ENCODE measurements around the gene ENOSF1.

The ENOSF1 gene

GRCh38 chr18:673769-674168, 38.7 kb downstream of the ENOSF1 start:
- no peak for TF ChIP-seq CTCF (conservative IDR thresholded peaks at IDR 0.05; ENCODE audit: low read depth, low read length)
- DNase-seq (ENCODE audit: low read depth) = no peak
- no peak overlapping the region for H3K4me3 ChIP-seq (ENCODE audit: low read length)

GRCh38 chr18:673317-673716, 39.1 kb downstream of the ENOSF1 start:
- no peak for DNase-seq (ENCODE audit: low read depth)
- TF ChIP-seq CTCF (conservative IDR thresholded peaks at IDR 0.05; ENCODE audit: low read depth, low read length) = no peak
- H3K4me3 ChIP-seq (ENCODE audit: low read length) = no peak overlapping the region

GRCh38 chr18:671405-671804, 41.0 kb downstream of the ENOSF1 start:
- no peak for DNase-seq (ENCODE audit: low read depth)
- H3K4me3 ChIP-seq (ENCODE audit: low read length) = no peak overlapping the region
- no peak for TF ChIP-seq CTCF (conservative IDR thresholded peaks at IDR 0.05; ENCODE audit: low read depth, low read length)

GRCh38 chr18:670522-670921, 41.9 kb downstream of the ENOSF1 start:
- no peak for TF ChIP-seq CTCF (conservative IDR thresholded peaks at IDR 0.05; ENCODE audit: low read depth, low read length)
- H3K4me3 ChIP-seq (ENCODE audit: low read length) = no peak overlapping the region
- no peak for DNase-seq (ENCODE audit: low read depth)

- TF ChIP-seq CTCF (conservative IDR thresholded peaks at IDR 0.05; ENCODE audit: low read depth, low read length) = no peak
- DNase-seq (ENCODE audit: low read depth) = no peak
- H3K4me3 ChIP-seq (ENCODE audit: low read length) = no peak overlapping the region
These were observed 43.4 kb downstream of the ENOSF1 start for GRCh38 chr18:669077-669476.

- no peak overlapping the region for H3K4me3 ChIP-seq (ENCODE audit: low read length)
- no peak for TF ChIP-seq CTCF (conservative IDR thresholded peaks at IDR 0.05; ENCODE audit: low read depth, low read length)
- no peak for DNase-seq (ENCODE audit: low read depth)
These were observed 44.2 kb downstream of the ENOSF1 start for GRCh38 chr18:668260-668659.

GRCh38 chr18:666628-667027, 45.8 kb downstream of the ENOSF1 start:
- TF ChIP-seq CTCF (conservative IDR thresholded peaks at IDR 0.05; ENCODE audit: low read depth, low read length) = no peak
- no peak overlapping the region for H3K4me3 ChIP-seq (ENCODE audit: low read length)

More at GRCh38 chr18:666628-667027, 45.8 kb downstream of the ENOSF1 start:
- no peak for DNase-seq (ENCODE audit: low read depth)
